Vagina (tissue), 2 donors: ENCODE measurements around the gene PCSK1. TPM values are rescaled to one million over a fixed set of nuclear protein-coding genes. Genes with fewer than 3 reads are reported as not detected.

Experiments used
- DNase-seq, 2 donors: peaks; one replicate each; pipeline ENCODE4 v3.0.0-alpha.2; 2017; ENCODE audit errors: extremely low spot score in 2 of 2
- H3K27ac ChIP-seq: fragments of 200-600 bp; sonication (generic); one replicate; pipeline ENCODE4 v1.5.1; 2019
- H3K27me3 ChIP-seq: fragments of 200-600 bp; sonication (generic); one replicate; pipeline ENCODE4 v1.5.1; 2019
- H3K36me3 ChIP-seq, 2 donors: fragments of 200-600 bp; sonication (generic); one replicate each; pipeline ENCODE4 v1.5.1; 2017 to 2019
- H3K4me1 ChIP-seq: fragments of 200-600 bp; sonication (generic); one replicate; pipeline ENCODE4 v1.5.1; 2019
- H3K4me3 ChIP-seq, 2 donors: fragments of 200-600 bp; sonication (generic); 1 replicate in 1 of 2; 2 replicates in 1 of 2; pipeline ENCODE4 v1.5.1; 2016 to 2019
- H3K9me3 ChIP-seq: fragments of 200-600 bp; sonication (generic); one replicate; pipeline ENCODE4 v1.5.1; 2019
- CTCF ChIP-seq, 3 experiments: fragments of 450-650 bp in 2 of 3; fragments of 200-600 bp in 1 of 3; sonication (generic) in 1 of 3; IDR thresholded peaks; one replicate each; pipeline ENCODE4 v1.5.1; 2017 to 2019; ENCODE audit warnings: antibody characterized with exemption in 3 of 3, mild to moderate bottlenecking in 2 of 3, moderate library complexity in 2 of 3
- POLR2A ChIP-seq, 2 donors: fragments of 450-650 bp; IDR thresholded peaks; one replicate each; pipeline ENCODE4 v1.6.1; 2017; ENCODE audit warnings: antibody characterized with exemption in 2 of 2, mild to moderate bottlenecking in 2 of 2, moderate library complexity in 2 of 2
- POLR2AphosphoS5 ChIP-seq, 2 donors: sonication (generic); formaldehyde crosslinking; IDR thresholded peaks; one replicate each; pipeline ENCODE4 v1.9.0; 2017; ENCODE audit warnings: antibody characterized with exemption in 2 of 2, mild to moderate bottlenecking in 2 of 2, low read depth in 1 of 2; ENCODE audit not compliant: insufficient read depth in 1 of 2
- intact Hi-C: fragments of 100-400 bp; cut with DNase I; formaldehyde crosslinking; loops from one replicate; pipeline ENCODE4 v1.15.1; 2023
- total RNA-seq: library from RNA; depleted of rRNA; stranded (reverse); fragments of >200 nt; gene quantifications from one replicate; pipeline ENCODE4 v1.2.3, GENCODE V29; 2016

PCSK1 gene
- total RNA-seq, 1 donor from 2014 or later = 1.7 TPM

DNA sequence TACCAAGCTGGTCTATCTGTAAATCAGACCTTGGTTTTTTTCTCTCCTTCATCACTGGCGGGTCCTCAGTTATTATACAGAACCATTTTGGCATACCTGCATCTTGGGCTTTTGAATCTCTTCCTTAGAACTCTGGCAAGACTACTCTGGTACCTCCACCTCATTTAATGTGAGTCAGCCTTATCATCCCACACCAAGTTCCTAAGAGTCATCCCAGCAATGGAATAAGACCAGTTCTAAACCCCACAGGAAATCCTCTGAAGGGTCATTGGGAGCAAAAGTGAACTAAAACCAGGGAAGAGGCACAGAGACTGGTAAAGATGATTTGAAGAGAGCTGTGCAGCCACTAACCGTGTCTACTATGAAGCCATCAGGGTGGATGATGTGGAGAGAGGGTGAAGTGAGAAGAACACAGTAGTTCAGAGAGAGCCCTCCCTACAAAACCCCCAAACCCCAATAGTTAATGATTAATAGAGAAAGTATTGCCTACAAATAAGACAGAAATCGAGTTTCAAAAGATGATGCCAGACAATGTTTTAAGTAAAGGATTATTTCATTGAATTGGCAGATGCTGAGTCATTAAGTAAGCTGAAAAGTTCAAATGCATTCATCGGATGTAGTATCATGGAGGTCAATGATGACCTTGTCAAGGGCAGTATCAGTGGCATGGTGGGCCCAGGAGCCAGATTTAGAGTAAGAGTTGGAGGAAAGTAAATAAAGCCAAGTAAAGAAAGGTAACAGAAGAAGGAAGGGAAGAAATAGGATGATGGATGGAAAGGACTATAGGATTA is 85.4 kb downstream of the PCSK1 start:
- intact Hi-C loops = loop anchor here (5.0 to 10.0 kb wide), 2 partner anchors 255 to 703 kb away; partner anchors contain the start of gene RFESD
- H3K27ac ChIP-seq = no peak overlapping the region
- H3K36me3 ChIP-seq = no peaks in the 10 kb centered on the region
- H3K4me1 ChIP-seq = no peaks in the 10 kb centered on the region
- DNase-seq = no peak
- no peaks in the 10 kb centered on the region for H3K9me3 ChIP-seq
- H3K27me3 ChIP-seq = no peaks in the 10 kb centered on the region
- TF ChIP-seq POLR2AphosphoS5 (IDR thresholded peaks at IDR 0.05; ENCODE audit: insufficient read depth in 1 of 2, low read depth in 1 of 2) (no peak), CTCF (IDR thresholded peaks at IDR 0.05) (no peak), POLR2A (IDR thresholded peaks at IDR 0.05) (no peak)
- H3K4me3 ChIP-seq = no peak overlapping the region

- Histone ChIP-seq H3K27ac (no peak overlapping the region), H3K9me3 (no peaks in the 10 kb centered on the region), H3K27me3 (no peaks in the 10 kb centered on the region), H3K36me3 (no peaks in the 10 kb centered on the region), H3K4me1 (no peaks in the 10 kb centered on the region), H3K4me3 (no peak overlapping the region)
- TF ChIP-seq CTCF (IDR thresholded peaks at IDR 0.05) = peak in 2 of 3 experiments; percentile 12 to 74
- TF ChIP-seq POLR2AphosphoS5 (IDR thresholded peaks at IDR 0.05; ENCODE audit: insufficient read depth in 1 of 2, low read depth in 1 of 2) = peak in 1 of 2 donors; percentile 47
- TF ChIP-seq POLR2A (IDR thresholded peaks at IDR 0.05) = no peak
- intact Hi-C loops = loop anchor here (5.0 to 10.0 kb wide), 2 partner anchors 257 to 700 kb away; partner anchors contain the start of gene RFESD
- DNase-seq = no peak
Observed at GRCh38 chr5:96344678-96345577, 88.1 kb downstream of the PCSK1 start.

GRCh38 chr5:96343094-96343493 is 90.0 kb downstream of the PCSK1 start:
- intact Hi-C loops = loop anchor here (10.0 kb wide), 1 partner anchor 698 kb away; the partner anchor contains the start of gene RFESD
- Histone ChIP-seq H3K27ac (no peak overlapping the region), H3K9me3 (no peaks in the 10 kb centered on the region), H3K36me3 (no peaks in the 10 kb centered on the region), H3K4me1 (no peaks in the 10 kb centered on the region), H3K4me3 (no peak overlapping the region), H3K27me3 (no peaks in the 10 kb centered on the region)
- TF ChIP-seq POLR2A (IDR thresholded peaks at IDR 0.05) = no peak
- no peak for TF ChIP-seq CTCF (IDR thresholded peaks at IDR 0.05)
- TF ChIP-seq POLR2AphosphoS5 (IDR thresholded peaks at IDR 0.05; ENCODE audit: insufficient read depth in 1 of 2, low read depth in 1 of 2) = no peak
- no peak for DNase-seq

DNA sequence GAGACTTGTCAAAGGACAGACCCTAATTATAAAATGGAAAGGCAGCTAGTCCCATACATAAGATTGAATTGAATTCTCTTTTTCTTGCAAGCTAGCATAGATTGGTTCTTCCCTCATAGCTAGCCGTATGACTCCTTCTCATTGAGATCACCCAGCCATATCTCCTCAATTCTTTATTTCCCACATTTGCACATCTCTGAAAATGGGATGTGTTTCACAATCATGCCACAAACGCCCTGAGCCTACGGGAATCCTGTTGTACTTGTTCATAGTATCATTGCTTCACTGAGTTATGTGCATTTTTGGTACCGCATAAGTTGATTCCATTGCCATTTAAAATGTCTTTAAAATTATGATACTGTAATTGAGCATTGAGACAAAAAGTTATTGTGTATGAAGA is 90.5 kb downstream of the PCSK1 start:
- Histone ChIP-seq H3K9me3 (no peaks in the 10 kb centered on the region), H3K4me1 (no peaks in the 10 kb centered on the region), H3K4me3 (no peak overlapping the region), H3K27me3 (no peaks in the 10 kb centered on the region), H3K27ac (no peak overlapping the region), H3K36me3 (no peaks in the 10 kb centered on the region)
- intact Hi-C loops = loop anchor here (10.0 kb wide), 1 partner anchor 698 kb away; the partner anchor contains the start of gene RFESD
- no peak for DNase-seq
- no peak for TF ChIP-seq POLR2AphosphoS5 (IDR thresholded peaks at IDR 0.05; ENCODE audit: insufficient read depth in 1 of 2, low read depth in 1 of 2)
- no peak for TF ChIP-seq POLR2A (IDR thresholded peaks at IDR 0.05)
- no peak for TF ChIP-seq CTCF (IDR thresholded peaks at IDR 0.05)

Other genes with a start within 250 kb of the PCSK1 start
- gene CAST, start 229.1 kb upstream of the PCSK1 start, total RNA-seq = 309 TPM